CD4-positive, alpha-beta memory T cell (primary cell): ENCODE measurements around the gene TTC29. TPM values are rescaled to one million over a fixed set of nuclear protein-coding genes. Genes with fewer than 3 reads are reported as not detected.
A peak's percentile ranks its signal among the peaks of the same experiment; 100 is the strongest.

ENCODE experiments used
- CTCF ChIA-PET: fragments of 350-600 bp; sonication (Branson Sonifier 250); formaldehyde crosslinking; loops from one replicate; lab custom pipeline; 2021; ENCODE audit warnings: inconsistent platforms; ENCODE audit not compliant: partially characterized antibody; lab: Charles Lee
- POLR2A ChIA-PET: fragments of 350-600 bp; sonication (Branson Sonifier 250); formaldehyde crosslinking; loops from one replicate; lab custom pipeline; 2021; ENCODE audit not compliant: partially characterized antibody; lab: Charles Lee
- DNase-seq, 5 donors: peaks; one replicate each; pipeline versions ENCODE4 v3.0.0 to v3.0.0-alpha.2; 2020 to 2022; ENCODE audit warnings: mixed read lengths in 1 of 5
- H3K27ac ChIP-seq: one replicate; pipeline ENCODE4 v1.7.0; 2013; ENCODE audit warnings: low read depth, low read length
- H3K27me3 ChIP-seq: 2 replicates; pipeline ENCODE4 v1.7.0; 2013; ENCODE audit warnings: mild to moderate bottlenecking, low read length, moderate library complexity; ENCODE audit not compliant: insufficient read depth
- H3K36me3 ChIP-seq: 2 replicates; pipeline ENCODE4 v1.7.0; 2013; ENCODE audit warnings: mild to moderate bottlenecking, low read length, moderate library complexity; ENCODE audit not compliant: insufficient read depth
- H3K4me1 ChIP-seq: 2 replicates; pipeline ENCODE4 v1.7.0; 2013; ENCODE audit warnings: mild to moderate bottlenecking, low read length, moderate library complexity; ENCODE audit not compliant: insufficient read depth
- H3K4me3 ChIP-seq, 2 donors: one replicate each; pipeline ENCODE4 v1.7.0; 2013; ENCODE audit warnings: low read length in 2 of 2, mild to moderate bottlenecking in 1 of 2
- H3K9me3 ChIP-seq, 2 donors: one replicate each; pipeline ENCODE4 v1.7.0; 2013; ENCODE audit warnings: low read length in 2 of 2, control low read depth in 1 of 2; ENCODE audit not compliant: control insufficient read depth in 1 of 2
- H3K27ac Mint-ChIP-seq, 7 donors: one replicate each; pipeline ENCODE4 v1.8.0; 2020 to 2021; ENCODE audit warnings: mixed read lengths in 7 of 7, mild to moderate bottlenecking in 6 of 7, inconsistent platforms in 3 of 7, moderate library complexity in 3 of 7
- H3K27me3 Mint-ChIP-seq, 2 donors: one replicate each; pipeline ENCODE4 v1.8.0; 2020 to 2021; ENCODE audit warnings: mixed read lengths in 2 of 2
- H3K36me3 Mint-ChIP-seq, 2 donors: one replicate each; pipeline ENCODE4 v1.8.0; 2020 to 2021; ENCODE audit warnings: mixed read lengths in 2 of 2, inconsistent platforms in 1 of 2, mild to moderate bottlenecking in 1 of 2
- H3K4me1 Mint-ChIP-seq, 4 donors: one replicate each; pipeline ENCODE4 v1.8.0; 2020 to 2021; ENCODE audit warnings: mixed read lengths in 4 of 4, mild to moderate bottlenecking in 1 of 4
- H3K4me3 Mint-ChIP-seq, 8 donors: one replicate each; pipeline ENCODE4 v1.8.0; 2020 to 2021; ENCODE audit warnings: mixed read lengths in 8 of 8, mild to moderate bottlenecking in 7 of 8, moderate library complexity in 6 of 8, inconsistent platforms in 3 of 8
- H3K9me3 Mint-ChIP-seq, 8 donors: one replicate each; pipeline ENCODE4 v1.8.0; 2020 to 2021; ENCODE audit warnings: mixed read lengths in 8 of 8, mild to moderate bottlenecking in 5 of 8, inconsistent platforms in 3 of 8, moderate library complexity in 1 of 8
- intact Hi-C: fragments of 100-400 bp; cut with micrococcal nuclease; formaldehyde crosslinking; loops from one replicate; pipeline ENCODE4 v1.15.1; 2023
- polyA plus RNA-seq, 2 donors: library from polyadenylated mRNA; unstranded; fragments of 300-500 nt; fragmentation: Illumina TruSeq; gene quantifications; one replicate each; pipeline ENCODE4 v1.2.3, GENCODE V29; 2021
- total RNA-seq, 2 experiments: library from RNA; stranded (reverse); gene quantifications; one replicate each; pipeline ENCODE4 v1.2.3, GENCODE V29; 2021

The TTC29 gene, protein sequence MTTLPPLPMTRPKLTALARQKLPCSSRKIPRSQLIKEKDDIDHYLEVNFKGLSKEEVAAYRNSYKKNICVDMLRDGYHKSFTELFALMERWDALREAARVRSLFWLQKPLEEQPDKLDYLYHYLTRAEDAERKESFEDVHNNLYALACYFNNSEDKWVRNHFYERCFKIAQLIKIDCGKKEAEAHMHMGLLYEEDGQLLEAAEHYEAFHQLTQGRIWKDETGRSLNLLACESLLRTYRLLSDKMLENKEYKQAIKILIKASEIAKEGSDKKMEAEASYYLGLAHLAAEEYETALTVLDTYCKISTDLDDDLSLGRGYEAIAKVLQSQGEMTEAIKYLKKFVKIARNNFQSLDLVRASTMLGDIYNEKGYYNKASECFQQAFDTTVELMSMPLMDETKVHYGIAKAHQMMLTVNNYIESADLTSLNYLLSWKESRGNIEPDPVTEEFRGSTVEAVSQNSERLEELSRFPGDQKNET
- total RNA-seq (not detected), polyA plus RNA-seq (not detected)

- Mint-ChIP-seq H3K4me3 (peak within 1 kb of the TSS; percentile 78 to 90 (median 89)), H3K27me3 (peaks cover 0 to 4% of the 10 kb centered on the region in 2 donors), H3K36me3 (no peaks in the 10 kb centered on the region), H3K9me3 (no peaks in the 10 kb centered on the region), H3K4me1 (peaks cover 19 to 36% (median 28%) of the 10 kb centered on the region in 4 donors), H3K27ac (peak within 1 kb of the TSS in 6 of 7 donors; percentile 16 to 73 (median 36))
- ChIA-PET CTCF (interaction anchor here (1.0 kb wide), 1 partner anchor 8 kb away, joined by 3 read pairs; no protein-coding TSS in a partner anchor), POLR2A (no interaction called here)
- Histone ChIP-seq H3K27ac (no peak within 1 kb of the TSS), H3K4me3 (peak within 1 kb of the TSS; percentile 4 to 54), H3K36me3 (no peaks in the 10 kb centered on the region), H3K27me3 (no peaks in the 10 kb centered on the region), H3K4me1 (peaks cover 18% of the 10 kb centered on the region), H3K9me3 (no peaks in the 10 kb centered on the region)
- intact Hi-C loops: loop anchor here (10.0 kb wide), 2 partner anchors 421 to 1331 kb away; partner anchors contain the start of genes MMAA and SLC10A7
- peak; percentile 78 to 86 (median 81) for DNase-seq
These were observed at the start of gene TTC29 for GRCh38 chr4:146945556-146946374. TSS of gene TTC29 (minus strand) at chr4:146945864. CDS start at chr4:146939895, 5,969 bp downstream.

GRCh38 chr4:146981651-146982050, 36.0 kb upstream of the TTC29 start:
- no peak for DNase-seq
- Mint-ChIP-seq H3K27ac (no peak overlapping the region), H3K4me3 (no peak overlapping the region), H3K4me1 (no peaks in the 10 kb centered on the region), H3K27me3 (peaks cover 2 to 6% of the 10 kb centered on the region in 2 donors), H3K9me3 (peaks cover 0 to 3% (median 0%) of the 10 kb centered on the region in 8 donors), H3K36me3 (no peaks in the 10 kb centered on the region)
- Histone ChIP-seq H3K27me3 (no peaks in the 10 kb centered on the region), H3K9me3 (no peaks in the 10 kb centered on the region), H3K4me1 (no peaks in the 10 kb centered on the region), H3K4me3 (no peak overlapping the region), H3K27ac (no peak overlapping the region), H3K36me3 (no peaks in the 10 kb centered on the region)
- ChIA-PET POLR2A (no interaction called here), CTCF (no interaction called here)
- intact Hi-C loops: no loop called here

GRCh38 chr4:146978641-146979040, 33.0 kb upstream of the TTC29 start:
- H3K4me1 ChIP-seq: no peaks in the 10 kb centered on the region
- Mint-ChIP-seq H3K27ac (no peak overlapping the region), H3K9me3 (no peaks in the 10 kb centered on the region), H3K4me3 (no peak overlapping the region), H3K4me1 (no peaks in the 10 kb centered on the region), H3K36me3 (no peaks in the 10 kb centered on the region), H3K27me3 (peaks cover 2 to 12% of the 10 kb centered on the region in 2 donors)
- CTCF ChIA-PET: no interaction called here
- no peak overlapping the region for H3K27ac ChIP-seq
- POLR2A ChIA-PET: no interaction called here
- H3K4me3 ChIP-seq: no peak overlapping the region
- no peaks in the 10 kb centered on the region for H3K36me3 ChIP-seq
- DNase-seq: no peak
- no peaks in the 10 kb centered on the region for H3K27me3 ChIP-seq
- no peaks in the 10 kb centered on the region for H3K9me3 ChIP-seq
- intact Hi-C loops: no loop called here

DNA sequence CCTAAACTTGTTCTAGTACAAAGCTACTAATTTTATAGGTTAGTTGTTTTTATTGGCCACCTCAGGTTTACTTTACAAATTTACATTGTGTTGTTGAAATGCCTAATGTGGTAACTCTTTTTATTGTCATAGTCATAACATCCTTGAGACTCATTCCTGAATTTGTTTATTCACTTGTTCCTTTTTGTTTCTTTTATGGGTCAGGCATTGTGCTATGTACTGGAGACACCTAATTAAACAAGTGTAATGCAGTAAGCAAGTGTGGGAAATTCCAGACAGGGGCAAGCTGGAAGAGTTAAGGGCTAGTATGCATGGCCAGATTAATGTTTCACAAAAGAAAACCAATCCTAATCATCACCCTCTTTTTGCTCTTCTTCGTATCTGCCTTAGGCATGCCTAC, 30.5 kb upstream of the TTC29 start:
- no peaks in the 10 kb centered on the region for H3K9me3 Mint-ChIP-seq
- no peak overlapping the region for H3K27ac Mint-ChIP-seq
- no peak overlapping the region for H3K4me3 Mint-ChIP-seq
- H3K27me3 Mint-ChIP-seq: peaks cover 4 to 11% of the 10 kb centered on the region in 2 donors
- no peaks in the 10 kb centered on the region for H3K36me3 Mint-ChIP-seq
- ChIA-PET CTCF (no interaction called here), POLR2A (no interaction called here)
- DNase-seq: no peak
- Histone ChIP-seq H3K9me3 (no peaks in the 10 kb centered on the region), H3K36me3 (no peaks in the 10 kb centered on the region), H3K27ac (no peak overlapping the region), H3K4me3 (no peak overlapping the region), H3K4me1 (no peaks in the 10 kb centered on the region), H3K27me3 (no peaks in the 10 kb centered on the region)
- intact Hi-C loops: no loop called here
- no peaks in the 10 kb centered on the region for H3K4me1 Mint-ChIP-seq

GRCh38 chr4:146975527-146975926, 29.9 kb upstream of the TTC29 start:
- Mint-ChIP-seq H3K4me1 (no peaks in the 10 kb centered on the region), H3K4me3 (no peak overlapping the region), H3K36me3 (no peaks in the 10 kb centered on the region), H3K27ac (no peak overlapping the region), H3K27me3 (peaks cover 4 to 11% of the 10 kb centered on the region in 2 donors), H3K9me3 (no peaks in the 10 kb centered on the region)
- CTCF ChIA-PET: no interaction called here
- DNase-seq: no peak
- Histone ChIP-seq H3K27ac (no peak overlapping the region), H3K27me3 (no peaks in the 10 kb centered on the region), H3K9me3 (no peaks in the 10 kb centered on the region), H3K36me3 (no peaks in the 10 kb centered on the region), H3K4me3 (no peak overlapping the region), H3K4me1 (no peaks in the 10 kb centered on the region)
- intact Hi-C loops: no loop called here
- POLR2A ChIA-PET: no interaction called here

DNA sequence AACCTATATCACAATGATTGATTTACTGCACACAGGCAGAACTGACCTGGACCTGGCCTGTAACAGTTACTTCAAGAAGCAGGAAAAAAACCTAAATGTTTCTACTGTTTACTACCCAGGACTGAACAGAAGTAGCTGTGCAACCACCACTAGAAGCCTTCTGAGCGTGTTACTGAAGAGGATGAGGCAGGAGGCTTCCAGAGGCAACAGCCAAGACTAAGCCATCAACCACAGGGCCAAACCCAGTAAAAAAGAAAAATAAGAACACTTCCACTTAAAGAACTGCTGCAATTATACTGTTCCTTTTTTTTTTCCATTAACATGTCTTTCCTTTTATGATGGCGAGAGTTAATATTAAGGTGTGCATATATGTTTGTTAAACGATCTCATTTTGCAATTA, 29.4 kb upstream of the TTC29 start:
- Mint-ChIP-seq H3K4me1 (no peaks in the 10 kb centered on the region), H3K9me3 (no peaks in the 10 kb centered on the region), H3K27me3 (peaks cover 4 to 11% of the 10 kb centered on the region in 2 donors), H3K36me3 (no peaks in the 10 kb centered on the region), H3K27ac (no peak overlapping the region), H3K4me3 (no peak overlapping the region)
- Histone ChIP-seq H3K4me1 (no peaks in the 10 kb centered on the region), H3K27ac (no peak overlapping the region), H3K36me3 (no peaks in the 10 kb centered on the region), H3K9me3 (no peaks in the 10 kb centered on the region), H3K27me3 (no peaks in the 10 kb centered on the region), H3K4me3 (no peak overlapping the region)
- ChIA-PET POLR2A (no interaction called here), CTCF (no interaction called here)
- intact Hi-C loops: no loop called here
- no peak for DNase-seq

DNA sequence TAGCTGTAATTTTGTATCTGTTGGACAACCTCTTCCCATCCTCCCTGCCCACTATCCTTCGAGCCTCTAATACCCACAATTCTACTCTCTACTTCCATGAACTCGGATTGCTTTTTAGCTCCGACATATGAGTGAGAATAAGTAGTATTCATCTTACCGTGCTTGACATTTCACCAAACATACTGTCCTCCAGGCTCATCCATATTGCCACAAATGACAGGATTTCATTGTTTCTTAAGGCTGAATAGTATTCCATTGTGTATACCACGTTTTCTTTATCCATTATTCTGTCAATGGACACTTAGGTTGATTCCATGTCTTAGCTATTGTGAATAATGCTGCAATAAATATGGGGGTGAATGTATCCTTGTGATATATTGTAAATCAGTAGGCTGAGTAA, 26.4 kb upstream of the TTC29 start:
- Histone ChIP-seq H3K4me3 (no peak overlapping the region), H3K27me3 (no peaks in the 10 kb centered on the region), H3K36me3 (no peaks in the 10 kb centered on the region), H3K4me1 (no peaks in the 10 kb centered on the region), H3K27ac (no peak overlapping the region), H3K9me3 (no peaks in the 10 kb centered on the region)
- Mint-ChIP-seq H3K4me3 (no peak overlapping the region), H3K36me3 (no peaks in the 10 kb centered on the region), H3K27ac (no peak overlapping the region), H3K27me3 (peaks cover 4 to 8% of the 10 kb centered on the region in 2 donors), H3K9me3 (no peaks in the 10 kb centered on the region), H3K4me1 (no peaks in the 10 kb centered on the region)
- intact Hi-C loops: no loop called here
- DNase-seq: no peak
- POLR2A ChIA-PET: no interaction called here
- CTCF ChIA-PET: no interaction called here
